MM.1S (cell line): ENCODE measurements around the gene TYRO3.

Experiments
- CTCF ChIP-seq: fragments of 300-600 bp; sonication (generic); IDR thresholded peaks from 2 replicates; pipeline ENCODE4 v1.5.1; 2016; ENCODE audit warnings: antibody characterized with exemption, low read length, mixed read lengths
- EZH2 ChIP-seq: fragments of 300-600 bp; sonication (generic); optimal IDR thresholded peaks from 2 replicates; pipeline ENCODE3; 2017; ENCODE audit warnings: low read depth, mild to moderate bottlenecking, antibody characterized with exemption, low read length, mixed read lengths

DNA sequence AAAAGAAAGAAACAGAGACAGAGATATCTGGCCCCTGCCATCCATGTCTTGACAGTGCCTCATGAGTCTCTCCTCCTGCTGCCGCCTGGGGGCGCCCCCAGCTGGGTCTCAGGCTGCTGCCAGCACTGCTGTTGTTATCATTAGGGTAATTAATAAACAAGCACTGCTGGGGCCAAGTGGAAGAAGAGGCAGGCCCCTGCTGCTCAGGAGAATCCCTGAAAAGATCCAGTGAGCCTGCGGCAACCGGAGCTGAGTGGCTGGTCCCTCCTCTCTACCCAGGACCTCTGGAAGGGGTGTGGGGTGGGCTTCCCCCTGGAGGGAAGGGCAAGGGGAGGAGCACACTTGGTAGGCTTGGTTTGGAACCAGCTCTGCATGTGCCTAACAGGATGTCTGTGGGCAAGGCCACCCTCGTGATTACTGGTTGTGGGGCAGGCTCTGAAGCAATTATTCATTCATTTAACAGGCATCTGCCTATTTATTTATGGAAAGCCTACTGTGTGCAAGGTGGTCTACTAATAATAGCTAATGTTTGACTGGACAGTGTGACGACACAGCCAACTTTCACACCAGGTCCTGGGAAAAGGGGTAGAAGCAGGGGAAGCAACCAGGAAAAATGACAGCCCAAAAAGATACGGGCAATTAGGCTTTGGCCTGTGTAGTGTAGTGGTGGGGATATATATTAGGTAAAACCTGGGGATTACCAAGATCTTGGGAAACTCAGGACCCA, 1.2 kb upstream of the TYRO3 start:
- peak; percentile 96 for TF ChIP-seq CTCF
- no peak for TF ChIP-seq EZH2
